ENCODE results near the gene ZNF133.

The ZNF133 gene

DNA sequence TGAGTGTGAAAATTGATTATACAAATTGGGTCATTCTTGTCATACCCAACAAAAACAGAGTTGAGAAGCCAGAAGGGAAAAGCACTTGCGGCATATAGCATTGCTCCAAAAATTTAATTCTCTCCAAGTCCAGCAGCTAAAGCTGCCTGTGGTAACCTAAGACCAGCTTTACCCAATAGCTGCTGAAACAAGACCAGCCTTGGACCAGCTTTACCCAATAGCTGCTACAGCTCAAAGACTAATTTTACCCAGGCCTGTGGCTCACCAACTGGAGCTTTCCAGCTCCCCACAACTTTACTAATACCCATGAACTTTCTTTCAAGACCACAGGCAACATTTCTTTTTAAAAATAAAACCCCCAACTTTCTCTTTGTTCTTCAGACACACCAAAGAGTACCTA lies 32.8 kb upstream of the ZNF133 start:
- no peak overlapping the region for H3K4me3 ChIP-seq (ENCODE audit: control insufficient read depth, low read depth, low read length)
- TF ChIP-seq, protein P1, sequence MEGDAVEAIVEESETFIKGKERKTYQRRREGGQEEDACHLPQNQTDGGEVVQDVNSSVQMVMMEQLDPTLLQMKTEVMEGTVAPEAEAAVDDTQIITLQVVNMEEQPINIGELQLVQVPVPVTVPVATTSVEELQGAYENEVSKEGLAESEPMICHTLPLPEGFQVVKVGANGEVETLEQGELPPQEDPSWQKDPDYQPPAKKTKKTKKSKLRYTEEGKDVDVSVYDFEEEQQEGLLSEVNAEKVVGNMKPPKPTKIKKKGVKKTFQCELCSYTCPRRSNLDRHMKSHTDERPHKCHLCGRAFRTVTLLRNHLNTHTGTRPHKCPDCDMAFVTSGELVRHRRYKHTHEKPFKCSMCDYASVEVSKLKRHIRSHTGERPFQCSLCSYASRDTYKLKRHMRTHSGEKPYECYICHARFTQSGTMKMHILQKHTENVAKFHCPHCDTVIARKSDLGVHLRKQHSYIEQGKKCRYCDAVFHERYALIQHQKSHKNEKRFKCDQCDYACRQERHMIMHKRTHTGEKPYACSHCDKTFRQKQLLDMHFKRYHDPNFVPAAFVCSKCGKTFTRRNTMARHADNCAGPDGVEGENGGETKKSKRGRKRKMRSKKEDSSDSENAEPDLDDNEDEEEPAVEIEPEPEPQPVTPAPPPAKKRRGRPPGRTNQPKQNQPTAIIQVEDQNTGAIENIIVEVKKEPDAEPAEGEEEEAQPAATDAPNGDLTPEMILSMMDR (IDR thresholded peaks at IDR 0.05; ENCODE audit: control insufficient read depth, insufficient read depth, low read depth, low read length, missing control alignments): no peak
- DNase-seq (ENCODE audit: low read depth): no peak

DNA sequence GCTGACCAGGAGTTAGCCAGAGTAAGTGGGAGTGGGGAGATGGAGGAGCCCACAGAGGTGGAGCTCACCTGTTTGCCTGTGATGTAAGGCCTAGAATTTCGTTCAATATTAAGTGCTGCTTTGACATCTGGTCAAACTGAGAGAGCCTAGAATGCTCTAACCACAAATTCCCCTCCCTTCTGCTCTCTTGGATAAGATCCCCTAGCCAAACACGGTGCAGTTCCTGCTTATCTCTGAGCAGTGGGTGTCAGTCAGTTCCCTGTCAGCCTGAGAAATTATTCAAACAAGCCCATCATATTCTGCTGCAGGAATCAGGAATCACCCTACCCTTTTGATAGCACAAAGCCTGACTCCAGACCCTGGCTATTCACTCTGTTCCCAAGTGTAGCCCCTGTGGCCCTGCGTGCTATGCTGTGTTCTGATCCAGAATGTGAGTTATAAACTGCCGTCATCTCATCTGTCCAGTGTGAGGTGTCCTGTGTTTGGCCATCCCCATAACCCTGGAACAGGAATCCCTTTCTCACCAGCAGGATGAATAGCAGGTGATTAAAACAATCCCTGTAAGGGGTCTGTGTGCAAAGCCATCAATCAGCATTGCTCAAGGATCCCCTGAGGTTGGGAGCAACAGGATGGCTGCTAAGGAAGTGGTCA lies 31.8 kb upstream of the ZNF133 start:
- DNase-seq (ENCODE audit: low read depth): no peak
- no peak overlapping the region for H3K4me3 ChIP-seq (ENCODE audit: control insufficient read depth, low read depth, low read length)
- TF ChIP-seq, protein P1 (IDR thresholded peaks at IDR 0.05; ENCODE audit: control insufficient read depth, insufficient read depth, low read depth, low read length, missing control alignments): no peak

DNA sequence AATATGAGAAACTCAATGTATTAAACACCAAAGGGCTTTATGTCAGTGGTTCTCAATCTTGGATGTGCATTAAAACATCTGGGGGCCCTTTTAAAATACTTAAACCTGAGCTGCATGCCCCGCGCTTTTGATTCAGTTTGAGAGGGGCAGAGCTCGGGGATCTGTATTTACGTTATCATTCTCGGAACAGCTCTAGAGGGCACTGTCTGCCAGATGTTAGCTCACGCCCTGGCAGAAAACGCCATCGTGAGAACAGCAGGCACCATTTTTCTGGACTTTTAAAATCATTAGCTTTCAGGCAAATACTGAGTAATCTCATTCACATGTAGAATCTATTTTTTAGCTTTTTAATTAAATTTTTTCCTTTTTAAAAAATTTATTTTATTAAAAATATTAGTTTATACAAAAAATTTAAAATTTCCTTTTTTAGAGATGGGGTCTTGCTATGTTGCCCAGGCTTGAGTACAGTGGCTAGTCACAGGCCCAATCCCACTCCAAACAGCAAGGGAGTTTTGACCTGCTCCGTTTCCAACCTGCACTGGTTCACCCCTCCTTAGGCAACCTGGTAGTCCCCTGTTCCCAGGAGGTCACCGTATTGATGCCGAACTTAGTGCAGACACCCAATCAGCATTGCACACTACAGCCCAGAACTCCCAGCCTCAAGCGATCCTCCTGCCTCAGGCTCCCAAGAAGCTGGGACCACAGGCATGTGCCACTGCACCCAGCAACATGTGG lies 30.0 kb upstream of the ZNF133 start:
- H3K4me3 ChIP-seq (ENCODE audit: control insufficient read depth, low read depth, low read length): no peak overlapping the region
- TF ChIP-seq, protein P1 (IDR thresholded peaks at IDR 0.05; ENCODE audit: control insufficient read depth, insufficient read depth, low read depth, low read length, missing control alignments): no peak
- DNase-seq (ENCODE audit: low read depth): no peak

DNA sequence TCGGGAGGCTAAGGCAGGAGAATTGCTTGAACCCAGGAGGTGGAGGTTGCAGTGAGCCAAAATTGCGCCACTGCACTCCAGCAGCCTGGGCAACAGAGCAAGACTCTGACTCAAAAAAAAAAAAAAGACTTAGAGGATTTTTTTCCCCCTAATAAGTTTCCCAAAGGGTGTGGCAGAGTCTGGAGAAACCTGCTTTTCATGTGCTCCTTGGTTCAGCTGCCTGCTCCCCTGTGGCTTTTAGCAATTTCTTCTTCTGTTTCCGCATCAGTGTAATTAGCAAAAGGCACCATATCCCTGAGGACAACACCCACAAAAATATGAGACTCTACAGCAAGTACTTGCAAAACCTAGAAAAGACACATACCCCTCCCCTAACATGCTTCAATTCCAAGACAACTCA lies 28.6 kb upstream of the ZNF133 start:
- no peak for DNase-seq (ENCODE audit: low read depth)
- TF ChIP-seq, protein P1 (IDR thresholded peaks at IDR 0.05; ENCODE audit: control insufficient read depth, insufficient read depth, low read depth, low read length, missing control alignments): no peak
- no peak overlapping the region for H3K4me3 ChIP-seq (ENCODE audit: control insufficient read depth, low read depth, low read length)

DNA sequence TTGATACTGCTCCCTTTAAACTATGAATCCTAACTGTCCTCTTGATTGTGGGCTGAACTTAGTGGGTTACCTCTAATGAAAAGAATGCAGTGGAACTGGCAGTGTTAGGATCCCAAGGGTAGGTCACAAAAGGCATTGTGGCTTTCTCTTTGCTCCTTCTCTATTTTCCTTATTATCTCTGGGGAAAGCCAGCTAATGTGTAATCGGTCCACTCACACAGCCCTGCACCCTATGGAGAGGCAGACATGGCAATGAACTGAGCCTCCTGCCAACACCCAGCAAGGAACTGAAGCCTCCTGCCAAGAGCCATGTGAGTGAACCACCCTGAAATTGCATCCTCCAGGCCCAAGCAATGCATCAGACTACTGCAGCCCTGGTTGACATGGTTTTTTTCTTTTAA lies 24.6 kb upstream of the ZNF133 start:
- TF ChIP-seq, protein P1 (IDR thresholded peaks at IDR 0.05; ENCODE audit: control insufficient read depth, insufficient read depth, low read depth, low read length, missing control alignments): no peak
- DNase-seq (ENCODE audit: low read depth): no peak
- no peak overlapping the region for H3K4me3 ChIP-seq (ENCODE audit: control insufficient read depth, low read depth, low read length)

DNA sequence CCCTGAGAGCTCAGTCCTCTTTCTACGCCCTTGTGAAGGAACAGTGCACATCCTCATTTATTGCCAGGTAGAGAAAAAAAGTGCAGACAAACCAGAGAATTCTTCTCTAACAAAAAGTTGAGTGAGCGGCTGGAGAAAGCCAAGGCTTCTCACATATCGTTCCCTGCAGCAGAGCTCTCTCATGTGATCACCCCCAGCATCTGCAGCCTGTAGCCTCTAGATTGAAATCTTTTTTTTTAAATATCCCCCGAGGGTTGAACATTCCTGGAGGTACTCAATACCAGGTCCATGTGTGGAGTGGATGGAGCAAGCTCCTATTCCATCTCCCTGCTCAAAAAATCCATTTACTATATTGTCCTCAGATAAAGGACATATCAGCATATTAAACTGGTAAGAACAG lies 22.9 kb upstream of the ZNF133 start:
- no peak overlapping the region for H3K4me3 ChIP-seq (ENCODE audit: control insufficient read depth, low read depth, low read length)
- no peak for DNase-seq (ENCODE audit: low read depth)
- TF ChIP-seq, protein P1 (IDR thresholded peaks at IDR 0.05; ENCODE audit: control insufficient read depth, insufficient read depth, low read depth, low read length, missing control alignments): no peak
